HepG2 (cell line): Measurements from ENCODE around the gene MTG1. TPM values are rescaled to one million over a fixed set of nuclear protein-coding genes. Genes with fewer than 3 reads are reported as not detected.

Source experiments
- AHR ChIP-seq: IDR thresholded peaks from 2 replicates; pipeline ENCODE4 v1.6.1; 2018; ENCODE audit warnings: missing genetic modification reagents, missing compliant biosample characterization
- EZH2 ChIP-seq: conservative IDR thresholded peaks from 2 replicates; pipeline ENCODE4 v1.6.1; 2012; ENCODE audit warnings: mild to moderate bottlenecking, low read depth, low read length, moderate library complexity
- GTF2F1 ChIP-seq: fragments of 150-350 bp; IDR thresholded peaks from 2 replicates; pipeline ENCODE4 v1.6.1; 2014; ENCODE audit warnings: low read length
- HNRNPL ChIP-seq: fragments of 200-400 bp; formaldehyde crosslinking; IDR thresholded peaks from 2 replicates; pipeline ENCODE4 v1.6.1; 2017; ENCODE audit warnings: mild to moderate bottlenecking, low read depth, low read length
- MEIS2 ChIP-seq: sonication (generic); formaldehyde crosslinking; IDR thresholded peaks from 2 replicates; pipeline ENCODE4 v1.9.0; 2021; ENCODE audit warnings: mild to moderate bottlenecking, missing genetic modification reagents
- POLR2AphosphoS5 ChIP-seq: IDR thresholded peaks from 2 replicates; pipeline ENCODE4 v1.6.1; 2012; ENCODE audit warnings: low read depth, low read length
- PREB ChIP-seq: sonication (generic); formaldehyde crosslinking; IDR thresholded peaks from 2 replicates; pipeline ENCODE4 v1.4.0; 2020; ENCODE audit warnings: missing genetic modification reagents
- RARG ChIP-seq: sonication (generic); formaldehyde crosslinking; IDR thresholded peaks from 2 replicates; pipeline ENCODE4 v1.4.0; 2020; ENCODE audit warnings: low read depth, mild to moderate bottlenecking, missing genetic modification reagents
- TCF7L2 ChIP-seq: IDR thresholded peaks from 2 replicates; pipeline ENCODE4 v1.6.1; 2011; ENCODE audit warnings: mild to moderate bottlenecking, low read depth, low read length, moderate library complexity
- THAP8 ChIP-seq: sonication (generic); formaldehyde crosslinking; IDR thresholded peaks from 2 replicates; pipeline ENCODE4 v1.5.1; 2020; ENCODE audit warnings: missing genetic modification reagents, mild to moderate bottlenecking, borderline replicate concordance
- THAP9 ChIP-seq: sonication (generic); formaldehyde crosslinking; IDR thresholded peaks from 2 replicates; pipeline ENCODE4; 2020; ENCODE audit warnings: missing genetic modification reagents, mild to moderate bottlenecking, borderline replicate concordance
- XRCC5 ChIP-seq: fragments of 200-400 bp; formaldehyde crosslinking; optimal IDR thresholded peaks from 2 replicates; pipeline ENCODE3; 2017; ENCODE audit warnings: mild to moderate bottlenecking, low read length
- ZBTB10 ChIP-seq: sonication (generic); formaldehyde crosslinking; IDR thresholded peaks from 2 replicates; pipeline ENCODE4 v1.4.0; 2020; ENCODE audit warnings: missing genetic modification reagents, borderline replicate concordance
- ZFY ChIP-seq: sonication (generic); formaldehyde crosslinking; IDR thresholded peaks from 2 replicates; pipeline ENCODE4 v1.4.0; 2020; ENCODE audit warnings: missing genetic modification reagents
- ZNF160 ChIP-seq: sonication (generic); formaldehyde crosslinking; IDR thresholded peaks from 2 replicates; pipeline ENCODE4 v1.8.0; 2022; ENCODE audit warnings: mild to moderate bottlenecking, inconsistent platforms, missing genetic modification reagents
- ZNF282 ChIP-seq: fragments of 450-650 bp; IDR thresholded peaks from 2 replicates; pipeline ENCODE4 v1.6.1; 2018; ENCODE audit not compliant: partially characterized antibody
- ZNF549 ChIP-seq: sonication (generic); formaldehyde crosslinking; IDR thresholded peaks from 2 replicates; pipeline ENCODE4 v1.5.0; 2020; ENCODE audit warnings: missing genetic modification reagents
- ZNF761 ChIP-seq: sonication (generic); formaldehyde crosslinking; conservative IDR thresholded peaks from 2 replicates; pipeline ENCODE4 v1.4.0; 2020; ENCODE audit warnings: mild to moderate bottlenecking, missing genetic modification reagents
- ZXDC ChIP-seq: sonication (generic); formaldehyde crosslinking; IDR thresholded peaks from 2 replicates; pipeline ENCODE4 v1.5.0; 2020; ENCODE audit warnings: mild to moderate bottlenecking, missing genetic modification reagents
- polyA plus RNA-seq, 8 experiments: library from polyadenylated mRNA; depleted of rRNA in 3 of 8; stranded (reverse) in 7 of 8; unstranded in 1 of 8; fragments of >200 nt; fragmentation: Illumina TruSeq in 4 of 8; extraction: Trizol in 4 of 8; gene quantifications; 2 replicates each; pipeline versions ENCODE4 v1.2.1 to v1.2.3, GENCODE V29; 2011 to 2016; ENCODE audit warnings: low read depth in 4 of 8, missing spikeins in 1 of 8, mixed read lengths in 1 of 8; ENCODE audit not compliant: insufficient read depth in 1 of 8
- total RNA-seq, 5 experiments: library from RNA; depleted of rRNA; stranded (reverse); fragments of >200 nt; fragmentation: Illumina TruSeq; extraction: Trizol; gene quantifications; 2 replicates each; pipeline ENCODE4 v1.2.3, GENCODE V29; 2016; ENCODE audit warnings: low read depth in 1 of 5

MTG1 gene
- total and polyA plus RNA-seq, 2 of the 13 experiments (the other 11 are each of a cell fraction or from before 2014, with no cell fraction given): 42.0 to 103 TPM

GRCh38 chr10:133373174-133374090, 20.5 kb upstream of the MTG1 start, which contains the start of gene ECHS1 (continued):
- TF ChIP-seq THAP8 (CRISPR knock-in tag) (no peak), XRCC5 (no peak), PREB (CRISPR knock-in tag) (no peak), ZFY (peak; percentile 75), ZNF549 (CRISPR knock-in tag) (no peak), RARG (CRISPR knock-in tag) (no peak), ZNF282 (no peak), HNRNPL (0 out of 2 replicates have a peak, but pooled peaks have one; percentile 59), AHR (CRISPR knock-in tag) (no peak), GTF2F1 (0 out of 2 replicates have a peak, but pooled peaks have one; percentile 33), EZH2 (no peak), MEIS2 (CRISPR knock-in tag) (0 out of 2 replicates have a peak, but pooled peaks have one; percentile 24), ZBTB10 (CRISPR knock-in tag) (0 out of 2 replicates have a peak, but pooled peaks have one; percentile 38), THAP9 (CRISPR knock-in tag) (peak; percentile 23; the same call in 1 of the 2 replicates), TCF7L2 (no peak), ZNF761 (CRISPR knock-in tag) (no peak), POLR2AphosphoS5 (peak; percentile 92), ZXDC (CRISPR knock-in tag) (no peak), ZNF160 (CRISPR knock-in tag) (no peak)
